Astrocyte of the hippocampus (primary cell): ENCODE data around the gene TBX15.

Experiments
- DNase-seq: peaks from one replicate; pipeline ENCODE4 v3.0.0; 2011; ENCODE audit warnings: low read depth, low spot score

Gene TBX15

GRCh38 chr1:118985640-118986554 lies 2.2 kb downstream of the TBX15 start:
- no peak for DNase-seq

DNA sequence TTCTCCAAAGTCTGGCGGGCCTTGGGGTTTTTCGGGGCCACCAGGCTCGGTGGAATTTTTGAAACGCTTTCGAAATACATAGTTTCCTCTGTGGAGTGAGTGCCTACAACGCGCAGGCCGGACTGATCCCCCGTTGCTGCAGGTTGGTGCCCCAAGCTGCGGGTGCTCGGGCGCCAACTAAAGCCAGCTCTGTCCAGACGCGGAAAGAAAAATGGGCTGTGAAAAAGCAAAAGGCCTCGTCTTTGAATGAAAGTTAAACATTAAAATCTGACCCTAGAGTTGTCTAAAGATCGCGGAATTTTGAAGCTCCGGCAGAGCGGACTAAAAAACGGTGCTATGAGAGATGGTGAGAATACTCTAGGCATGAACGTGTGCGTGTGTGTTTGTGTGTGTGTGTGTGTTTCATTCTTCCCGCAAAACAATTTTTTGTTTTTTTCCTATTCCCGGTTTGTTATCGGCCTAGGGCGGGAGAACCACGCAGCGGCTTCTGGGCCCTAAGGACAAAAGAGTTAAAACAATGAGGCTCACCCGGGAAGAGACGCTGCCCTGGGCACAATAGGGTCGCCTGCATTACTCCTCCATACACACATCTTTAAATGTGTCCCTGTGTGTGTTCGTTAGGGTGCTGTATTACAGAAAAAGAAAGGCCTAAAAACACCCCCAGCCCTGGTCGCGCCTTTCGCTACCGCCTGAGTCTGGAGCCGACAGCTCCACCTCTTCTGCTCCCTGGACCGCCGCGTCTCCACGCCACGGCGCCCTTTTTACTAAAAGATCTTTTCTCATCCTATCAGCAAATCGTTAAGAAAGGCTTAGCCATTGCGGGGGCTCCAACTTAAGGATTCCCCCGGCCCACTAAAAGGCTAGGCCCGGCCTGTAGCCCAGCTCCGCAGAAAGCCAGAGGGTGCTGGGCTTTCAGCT lies 3.2 kb downstream of the TBX15 start:
- DNase-seq: no peak

GRCh38 chr1:118984086-118984721 lies 3.9 kb downstream of the TBX15 start:
- DNase-seq: peak; percentile 53

GRCh38 chr1:118983558-118984041 lies 4.5 kb downstream of the TBX15 start:
- DNase-seq: no peak

DNA sequence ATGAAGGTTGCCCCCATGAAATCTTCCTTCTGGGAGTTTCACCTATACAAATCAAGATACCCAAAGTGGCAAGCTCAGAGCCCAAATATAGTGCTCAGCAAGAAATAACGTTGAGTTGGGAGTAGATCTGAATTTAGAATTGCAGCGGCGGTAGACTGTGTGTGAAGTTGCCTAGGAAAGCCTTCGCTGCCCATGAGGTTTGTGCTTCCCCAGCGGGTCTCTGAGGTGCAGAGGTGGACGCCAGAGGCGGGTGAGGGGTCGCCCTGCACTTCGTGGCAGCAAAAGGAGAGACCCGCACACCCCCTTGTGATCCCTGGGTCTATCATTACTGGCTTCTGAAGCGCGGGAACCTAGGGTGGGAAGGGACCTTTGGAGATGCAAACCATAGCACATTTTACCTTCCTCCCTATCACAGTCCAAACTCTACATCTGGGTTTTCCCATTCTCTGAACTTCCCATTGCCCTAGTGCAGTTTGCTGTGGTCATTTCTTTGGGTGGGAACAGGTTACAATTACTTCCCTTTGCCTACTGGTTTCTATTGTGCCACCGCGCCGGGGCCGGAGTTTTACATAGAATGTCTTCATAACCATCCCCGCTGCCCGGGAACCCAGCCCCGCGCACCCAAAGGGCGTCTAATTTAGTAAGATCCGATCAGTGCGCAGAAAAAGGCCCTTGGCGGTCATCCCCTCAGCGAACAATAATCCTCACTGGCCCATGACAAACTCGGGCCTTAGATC lies 5.2 kb downstream of the TBX15 start:
- no peak for DNase-seq

DNA sequence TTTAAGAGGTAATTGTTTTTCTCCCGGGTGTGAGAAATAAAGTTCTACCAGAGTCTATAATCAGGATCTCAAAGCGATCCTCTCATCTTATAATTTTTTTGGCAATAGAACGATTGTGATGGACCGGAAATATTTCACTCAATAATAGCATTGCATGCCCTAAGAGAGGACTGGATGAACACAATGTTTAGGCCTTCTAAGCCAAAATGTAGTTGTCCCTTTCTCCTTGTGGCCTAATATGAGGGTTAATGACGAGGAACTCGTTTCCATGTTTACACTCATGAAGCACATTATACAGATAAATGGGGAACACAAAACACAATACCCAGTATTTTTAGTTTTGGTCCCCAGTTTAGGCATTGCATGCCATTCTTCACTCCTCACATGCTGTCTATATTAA lies 5.9 kb downstream of the TBX15 start:
- no peak for DNase-seq

DNA sequence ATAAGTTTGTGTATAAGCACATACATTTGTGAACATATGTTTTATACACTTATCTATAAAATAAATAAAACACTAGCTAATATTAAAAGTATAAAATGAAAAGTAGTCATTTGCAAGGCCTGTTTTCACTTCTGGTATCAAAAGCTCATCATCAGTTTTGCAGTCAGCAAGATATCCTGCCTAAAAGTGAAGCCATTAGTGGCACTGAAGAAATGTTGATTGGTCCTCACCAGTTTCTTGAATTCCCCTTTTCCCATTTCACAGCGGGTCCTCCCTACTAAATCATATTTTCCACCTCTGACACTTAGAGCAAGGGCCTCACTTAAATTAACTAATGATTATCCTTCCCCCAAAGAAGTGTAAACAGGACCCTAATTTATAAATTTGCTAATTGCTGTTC lies 6.7 kb downstream of the TBX15 start:
- DNase-seq: no peak

- no peak for DNase-seq
These were observed 8.2 kb downstream of the TBX15 start for GRCh38 chr1:118979754-118980575.

DNA sequence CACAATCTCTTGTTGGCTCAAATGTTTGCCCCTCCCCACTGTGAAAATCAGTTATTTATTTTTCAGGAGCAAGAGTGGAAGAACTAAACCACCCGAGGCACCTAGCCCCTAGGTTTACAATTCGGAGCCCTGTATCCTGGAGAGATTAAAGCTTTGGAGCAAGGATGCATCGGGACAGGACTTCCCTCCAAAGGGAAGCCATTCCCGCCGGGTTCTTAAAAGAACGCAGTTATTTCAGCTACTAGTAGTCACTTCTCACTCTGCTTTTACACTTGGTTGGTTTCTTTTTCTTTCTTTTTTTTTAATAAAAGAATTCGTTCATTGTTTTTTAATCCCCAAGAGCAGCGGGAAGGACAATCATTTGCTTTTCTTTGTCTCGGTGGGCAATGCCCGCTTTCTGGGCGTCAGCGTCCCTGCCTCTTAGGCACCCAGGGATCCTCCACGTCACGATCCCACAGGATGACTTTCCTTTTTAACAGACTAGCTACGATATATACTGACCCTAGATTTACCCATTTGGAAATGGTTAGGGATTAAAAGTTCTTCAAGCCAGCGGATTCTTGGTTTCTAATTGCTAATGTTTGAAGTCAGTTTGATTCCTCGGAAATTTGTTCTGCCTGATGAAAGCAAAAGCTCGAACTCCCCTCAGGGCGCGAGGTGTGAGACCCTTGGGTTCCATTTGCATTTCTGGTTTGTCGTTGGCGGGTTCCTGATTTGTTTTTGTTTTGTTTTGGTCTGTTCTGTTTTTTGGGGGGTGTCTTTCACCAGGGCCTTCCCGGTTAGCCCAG lies 9.0 kb downstream of the TBX15 start:
- DNase-seq: no peak

GRCh38 chr1:118977600-118977999 lies 10.5 kb downstream of the TBX15 start:
- no peak for DNase-seq

GRCh38 chr1:118974661-118975060 lies 13.5 kb downstream of the TBX15 start:
- DNase-seq: no peak

DNA sequence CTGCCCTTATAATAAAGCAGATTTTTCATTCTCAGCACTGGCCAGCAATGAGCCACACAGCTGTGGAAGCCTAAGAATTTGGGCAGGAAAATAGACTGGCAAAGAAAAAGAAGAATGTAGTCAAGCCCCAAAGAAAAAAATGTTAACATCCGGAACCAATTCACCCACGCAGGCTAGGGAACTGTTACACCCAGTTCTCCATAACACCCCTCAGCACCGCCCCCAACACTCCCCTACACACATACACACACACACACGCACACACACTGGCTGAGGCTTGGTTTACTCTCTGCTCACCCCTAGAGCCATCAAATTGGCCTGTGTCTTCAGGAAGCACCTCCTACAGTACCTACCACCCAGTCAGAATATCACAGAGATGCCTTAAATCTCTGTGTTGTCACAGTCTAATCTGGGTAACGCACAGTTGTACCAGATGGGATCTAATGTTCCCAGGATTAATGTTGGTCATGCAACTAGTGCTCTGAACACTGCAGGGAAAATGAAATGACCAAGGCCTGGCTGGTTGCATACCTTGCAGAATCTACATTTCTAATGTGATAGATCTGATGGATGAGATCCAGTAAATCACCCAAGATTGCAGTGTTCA lies 14.5 kb downstream of the TBX15 start:
- no peak for DNase-seq

DNA sequence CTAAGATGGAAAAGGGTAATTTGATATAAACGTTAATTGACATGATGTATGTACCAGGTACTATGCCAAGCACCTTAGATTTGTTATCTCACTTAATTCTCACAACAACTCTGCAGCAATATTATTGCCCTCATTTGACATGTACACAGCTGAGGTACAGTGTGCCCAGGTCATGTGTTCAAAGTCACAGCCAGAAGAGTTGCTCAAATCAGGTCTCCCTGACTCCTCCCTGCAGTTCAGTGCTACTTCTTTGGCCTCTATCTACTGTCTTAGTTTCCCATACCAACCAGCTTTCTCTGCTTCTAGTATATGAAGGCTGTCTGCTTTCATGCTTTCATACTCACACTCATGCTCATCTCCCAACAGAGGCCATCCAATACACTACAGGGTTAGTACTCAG lies 15.1 kb downstream of the TBX15 start:
- DNase-seq: no peak

GRCh38 chr1:118970451-118970850 lies 17.7 kb downstream of the TBX15 start:
- no peak for DNase-seq

- DNase-seq: no peak
These were observed 24.4 kb downstream of the TBX15 start for GRCh38 chr1:118963456-118964430.

- no peak for DNase-seq
These were observed 25.0 kb downstream of the TBX15 start for GRCh38 chr1:118963138-118963455.

DNA sequence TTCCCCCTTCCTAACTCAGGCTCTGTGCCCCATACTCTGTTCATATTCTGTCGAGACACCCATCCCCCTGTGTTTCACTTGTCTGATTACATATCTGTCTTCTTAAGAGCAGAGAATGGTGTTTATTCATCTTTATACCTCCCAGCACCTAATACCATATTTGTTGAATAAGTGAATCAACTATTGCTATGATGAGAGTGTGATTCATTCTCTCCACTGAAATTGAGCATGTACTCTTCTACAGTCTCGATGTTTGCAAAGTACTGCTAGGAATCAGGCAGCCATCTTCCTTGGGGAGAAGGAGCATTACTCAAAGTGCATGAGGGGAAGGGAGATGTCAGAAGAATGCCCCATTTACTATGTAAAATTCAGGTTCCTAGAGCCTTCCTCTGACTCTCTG lies 27.0 kb downstream of the TBX15 start:
- no peak for DNase-seq

DNA sequence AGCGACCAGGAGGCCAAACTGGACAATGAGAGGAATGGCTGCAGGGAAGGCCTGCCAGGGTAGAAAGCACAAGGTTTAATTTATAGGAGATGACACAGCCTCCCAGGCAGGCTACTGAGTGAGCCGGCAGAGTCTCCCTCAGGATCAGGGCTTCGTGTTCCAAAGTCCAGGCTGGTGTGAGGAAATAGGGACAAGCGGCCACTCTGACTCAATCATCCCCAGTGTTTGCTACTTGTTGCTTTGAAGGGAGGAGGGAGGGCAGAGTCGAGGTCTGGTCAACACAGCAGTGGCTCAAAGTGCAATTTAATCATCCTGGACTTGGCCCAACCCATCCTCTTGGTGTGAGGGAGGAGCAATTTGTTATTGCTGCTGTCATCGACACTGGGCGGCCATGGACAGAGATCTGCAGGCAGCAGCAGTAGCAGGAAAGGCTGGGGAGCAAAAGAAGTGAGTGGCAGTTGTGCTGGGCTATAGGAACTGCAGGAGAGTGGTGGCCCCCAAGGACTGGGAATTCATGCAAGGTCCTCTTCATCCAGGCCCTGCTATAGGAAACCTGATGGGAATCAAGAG lies 27.5 kb downstream of the TBX15 start:
- no peak for DNase-seq
